ENCODE results near the gene ANK2.

Gene ANK2

DNA sequence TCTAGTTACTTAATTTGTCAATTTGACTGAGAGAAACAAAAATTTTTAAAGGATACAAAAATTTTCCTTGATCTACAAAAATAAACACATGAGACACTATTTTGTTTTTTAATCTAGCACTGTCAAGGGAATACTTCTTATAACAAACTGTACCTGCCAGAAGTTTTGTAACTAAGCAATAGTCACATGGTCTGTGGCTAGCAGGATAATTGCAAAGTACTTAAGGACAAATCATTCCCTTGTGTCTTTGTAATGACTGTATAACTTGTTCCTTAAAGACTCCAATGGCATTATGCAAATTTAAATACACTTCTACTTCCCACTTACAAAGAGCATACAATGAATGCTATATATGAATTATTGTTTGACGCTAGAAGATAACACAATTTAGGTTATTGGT is 25.1 kb upstream of the ANK2 start:
- Histone ChIP-seq H3K79me2 (ENCODE audit: insufficient read depth, low read length) (no peaks in the 10 kb centered on the region), H3F3A (ENCODE audit: low read depth) (no peaks in the 10 kb centered on the region), H3K9me3 (ENCODE audit: insufficient read depth, low read depth, low read length) (no peaks in the 10 kb centered on the region), H3K36me3 (ENCODE audit: insufficient read depth, low read length) (no peaks in the 10 kb centered on the region), H4K20me1 (ENCODE audit: insufficient read depth, low read length, poor library complexity, severe bottlenecking) (no peaks in the 10 kb centered on the region), H3K4me1 (ENCODE audit: insufficient read depth, low read length, poor library complexity, severe bottlenecking) (no peaks in the 10 kb centered on the region), H2AFZ (ENCODE audit: low read length) (no peak overlapping the region), H3K4me2 (ENCODE audit: low read depth, low read length, poor library complexity, severe bottlenecking) (no peak overlapping the region), H3K9ac (ENCODE audit: low read depth, low read length, poor library complexity, severe bottlenecking) (no peak overlapping the region), H3K9me2 (replicated peaks; ENCODE audit: low read depth, low read length) (no peaks in the 10 kb centered on the region), H3K27me3 (ENCODE audit: insufficient read depth, low read length, poor library complexity, severe bottlenecking) (no peaks in the 10 kb centered on the region), H3K4me3 (ENCODE audit: low read length, poor library complexity, severe bottlenecking) (no peak overlapping the region)
- TF ChIP-seq EZH2phosphoT487 (IDR thresholded peaks at IDR 0.05; ENCODE audit: borderline replicate concordance): no peak
- no peak for TF ChIP-seq CTCF (conservative IDR thresholded peaks at IDR 0.05; ENCODE audit: low read length)

DNA sequence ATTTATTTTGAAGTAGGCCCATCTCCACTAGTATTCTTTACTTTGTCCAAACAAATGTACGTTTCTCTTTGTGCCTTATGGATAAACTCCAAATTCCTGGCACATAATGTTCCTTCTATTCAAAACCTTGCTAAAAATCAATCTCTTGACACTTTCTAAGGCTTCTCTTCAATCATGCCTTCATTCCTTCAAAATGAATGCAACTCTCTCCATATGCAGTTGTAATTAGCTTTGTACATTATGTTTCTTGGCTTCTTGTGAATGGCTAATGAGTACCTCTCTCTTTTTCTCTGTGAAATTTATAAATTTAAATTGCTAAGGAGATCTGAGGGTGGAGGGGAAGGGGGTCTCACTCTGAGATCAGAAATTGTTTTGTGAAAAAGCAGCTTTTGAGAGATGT is 24.0 kb upstream of the ANK2 start:
- Histone ChIP-seq H3K9me3 (ENCODE audit: insufficient read depth, low read depth, low read length) (no peaks in the 10 kb centered on the region), H2AFZ (ENCODE audit: low read length) (no peak overlapping the region), H3K9me2 (replicated peaks; ENCODE audit: low read depth, low read length) (no peaks in the 10 kb centered on the region), H3K4me3 (ENCODE audit: low read length, poor library complexity, severe bottlenecking) (no peak overlapping the region), H3K27me3 (ENCODE audit: insufficient read depth, low read length, poor library complexity, severe bottlenecking) (no peaks in the 10 kb centered on the region), H4K20me1 (ENCODE audit: insufficient read depth, low read length, poor library complexity, severe bottlenecking) (no peaks in the 10 kb centered on the region), H3K36me3 (ENCODE audit: insufficient read depth, low read length) (no peaks in the 10 kb centered on the region), H3F3A (ENCODE audit: low read depth) (no peaks in the 10 kb centered on the region), H3K9ac (ENCODE audit: low read depth, low read length, poor library complexity, severe bottlenecking) (no peak overlapping the region), H3K79me2 (ENCODE audit: insufficient read depth, low read length) (no peaks in the 10 kb centered on the region), H3K4me2 (ENCODE audit: low read depth, low read length, poor library complexity, severe bottlenecking) (no peak overlapping the region), H3K4me1 (ENCODE audit: insufficient read depth, low read length, poor library complexity, severe bottlenecking) (no peaks in the 10 kb centered on the region)
- TF ChIP-seq EZH2phosphoT487 (IDR thresholded peaks at IDR 0.05; ENCODE audit: borderline replicate concordance): no peak
- TF ChIP-seq CTCF (conservative IDR thresholded peaks at IDR 0.05; ENCODE audit: low read length): no peak

DNA sequence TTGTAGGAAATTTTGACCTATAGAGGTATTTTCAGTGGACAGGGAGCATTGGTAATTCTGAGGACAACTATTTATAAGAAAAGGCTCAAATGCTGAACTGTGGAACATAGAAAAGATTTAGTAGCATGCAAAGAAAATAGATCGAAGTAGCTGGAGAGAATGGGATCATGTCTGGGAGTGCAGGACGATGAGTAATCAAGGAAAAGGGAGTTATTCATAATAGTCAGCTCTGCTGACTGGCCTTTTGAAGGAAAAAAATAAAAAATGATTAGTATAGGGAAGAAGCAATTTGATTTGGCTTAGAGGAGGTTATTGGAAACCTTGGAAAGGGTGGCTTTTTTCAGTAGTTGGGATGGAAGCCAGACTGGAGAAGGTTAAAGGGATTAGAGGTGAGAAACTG is 22.9 kb upstream of the ANK2 start:
- H4K20me1 ChIP-seq (ENCODE audit: insufficient read depth, low read length, poor library complexity, severe bottlenecking): no peaks in the 10 kb centered on the region
- no peaks in the 10 kb centered on the region for H3K79me2 ChIP-seq (ENCODE audit: insufficient read depth, low read length)
- H3K4me1 ChIP-seq (ENCODE audit: insufficient read depth, low read length, poor library complexity, severe bottlenecking): no peaks in the 10 kb centered on the region
- no peak overlapping the region for H2AFZ ChIP-seq (ENCODE audit: low read length)
- H3K4me2 ChIP-seq (ENCODE audit: low read depth, low read length, poor library complexity, severe bottlenecking): no peak overlapping the region
- H3K9ac ChIP-seq (ENCODE audit: low read depth, low read length, poor library complexity, severe bottlenecking): no peak overlapping the region
- H3K4me3 ChIP-seq (ENCODE audit: low read length, poor library complexity, severe bottlenecking): no peak overlapping the region
- no peaks in the 10 kb centered on the region for H3K36me3 ChIP-seq (ENCODE audit: insufficient read depth, low read length)
- TF ChIP-seq EZH2phosphoT487 (IDR thresholded peaks at IDR 0.05; ENCODE audit: borderline replicate concordance): no peak
- no peak for TF ChIP-seq CTCF (conservative IDR thresholded peaks at IDR 0.05; ENCODE audit: low read length)
- H3F3A ChIP-seq (ENCODE audit: low read depth): no peaks in the 10 kb centered on the region
- no peaks in the 10 kb centered on the region for H3K9me2 ChIP-seq (replicated peaks; ENCODE audit: low read depth, low read length)
- H3K27me3 ChIP-seq (ENCODE audit: insufficient read depth, low read length, poor library complexity, severe bottlenecking): no peaks in the 10 kb centered on the region
- H3K9me3 ChIP-seq (ENCODE audit: insufficient read depth, low read depth, low read length): no peaks in the 10 kb centered on the region

Data from Loucy (cell line).